ENCODE measurements around the gene ECHDC1.
A peak's percentile ranks its signal among the peaks of the same experiment; 100 is the strongest.

The ECHDC1 gene

GRCh38 chr6:127302728-127303660 lies 40.4 kb downstream of the ECHDC1 start:
- peaks cover 5% of the 10 kb centered on the region for H3K79me2 ChIP-seq (ENCODE audit: control insufficient read depth, insufficient read depth, low read length, unreplicated experiment)
- H3K27me3 ChIP-seq (ENCODE audit: insufficient read depth, low read length) = no peaks in the 10 kb centered on the region
- H3K27ac ChIP-seq (ENCODE audit: low read depth, low read length) = no peak overlapping the region
- no peak overlapping the region for H2AFZ ChIP-seq (ENCODE audit: low read length, unreplicated experiment)
- H3K36me3 ChIP-seq (ENCODE audit: insufficient read depth, low read length) = peaks cover 11% of the 10 kb centered on the region
- no peak overlapping the region for H3K4me3 ChIP-seq (ENCODE audit: low read depth, low read length)
- peaks cover 21% of the 10 kb centered on the region for H3K4me1 ChIP-seq (ENCODE audit: control insufficient read depth, insufficient read depth, low read length, unreplicated experiment)

- Histone ChIP-seq H2AFZ (ENCODE audit: low read length, unreplicated experiment) (no peak overlapping the region), H3K27me3 (ENCODE audit: insufficient read depth, low read length) (no peaks in the 10 kb centered on the region), H3K36me3 (ENCODE audit: insufficient read depth, low read length) (peaks cover 6% of the 10 kb centered on the region), H3K4me1 (ENCODE audit: control insufficient read depth, insufficient read depth, low read length, unreplicated experiment) (peaks cover 21% of the 10 kb centered on the region), H3K79me2 (ENCODE audit: control insufficient read depth, insufficient read depth, low read length, unreplicated experiment) (no peaks in the 10 kb centered on the region), H3K27ac (ENCODE audit: low read depth, low read length) (no peak overlapping the region), H3K4me3 (ENCODE audit: low read depth, low read length) (no peak overlapping the region)
Observed at GRCh38 chr6:127301199-127301700, 42.2 kb downstream of the ECHDC1 start.

DNA sequence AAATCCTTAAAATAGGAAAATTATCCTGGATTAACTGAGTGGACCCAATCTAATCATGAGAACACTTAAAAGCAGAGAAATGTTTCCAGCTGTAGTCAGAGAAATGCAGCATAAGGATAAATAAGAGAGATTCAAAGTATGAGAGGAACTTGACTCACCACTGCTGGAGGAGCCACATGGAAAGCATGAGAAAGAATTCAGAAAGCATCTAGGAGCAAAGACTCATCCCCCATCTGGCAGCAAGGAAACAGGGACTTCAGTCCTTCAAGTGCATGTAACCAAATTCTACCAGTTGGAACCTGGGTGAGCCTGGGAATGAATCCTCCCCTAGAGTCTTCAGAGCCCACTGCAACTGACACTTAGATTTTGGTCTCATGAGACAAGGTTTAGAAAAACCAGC lies 43.0 kb downstream of the ECHDC1 start:
- peak overlapping the region; percentile 51 for H3K27ac ChIP-seq (ENCODE audit: low read depth, low read length)
- no peak overlapping the region for H3K4me3 ChIP-seq (ENCODE audit: low read depth, low read length)
- peaks cover 4% of the 10 kb centered on the region for H3K36me3 ChIP-seq (ENCODE audit: insufficient read depth, low read length)
- no peaks in the 10 kb centered on the region for H3K27me3 ChIP-seq (ENCODE audit: insufficient read depth, low read length)
- H3K4me1 ChIP-seq (ENCODE audit: control insufficient read depth, insufficient read depth, low read length, unreplicated experiment) = peaks cover 21% of the 10 kb centered on the region
- no peaks in the 10 kb centered on the region for H3K79me2 ChIP-seq (ENCODE audit: control insufficient read depth, insufficient read depth, low read length, unreplicated experiment)
- no peak overlapping the region for H2AFZ ChIP-seq (ENCODE audit: low read length, unreplicated experiment)

DNA sequence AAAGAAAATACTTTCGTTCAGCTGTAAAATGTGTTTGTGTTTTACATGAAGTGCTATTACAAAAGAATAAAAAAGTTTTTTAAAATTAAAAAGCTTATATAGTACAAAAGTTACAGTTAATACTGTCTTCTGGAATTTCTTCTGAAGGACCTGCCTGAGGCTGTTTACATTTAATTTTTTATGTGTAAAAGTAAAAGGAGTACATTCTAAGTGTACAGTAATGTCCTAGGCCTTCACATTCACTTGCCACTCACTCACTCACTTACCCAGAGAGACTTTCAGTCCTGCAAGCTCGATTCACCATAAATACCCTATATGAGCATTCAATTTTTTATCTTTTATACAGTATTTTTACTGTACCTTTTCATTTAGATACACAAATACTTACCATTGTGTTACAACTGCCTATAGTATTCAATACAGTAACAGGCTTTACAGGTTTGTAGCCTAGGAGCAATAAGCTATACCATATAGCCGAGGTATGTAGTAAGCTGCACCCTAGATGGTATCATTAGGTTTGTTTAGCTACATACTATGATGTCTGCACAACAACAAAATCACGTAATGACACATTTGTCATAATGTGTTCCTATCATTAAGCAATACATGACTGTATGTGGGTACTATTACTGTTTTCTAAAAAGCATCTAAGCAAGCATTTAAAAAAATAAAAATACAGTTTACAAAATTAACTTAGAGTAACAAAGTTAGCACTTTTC lies 43.7 kb downstream of the ECHDC1 start:
- H2AFZ ChIP-seq (ENCODE audit: low read length, unreplicated experiment) = no peak overlapping the region
- peak overlapping the region; percentile 51 for H3K27ac ChIP-seq (ENCODE audit: low read depth, low read length)
- H3K4me3 ChIP-seq (ENCODE audit: low read depth, low read length) = no peak overlapping the region
- no peaks in the 10 kb centered on the region for H3K79me2 ChIP-seq (ENCODE audit: control insufficient read depth, insufficient read depth, low read length, unreplicated experiment)
- peaks cover 21% of the 10 kb centered on the region for H3K4me1 ChIP-seq (ENCODE audit: control insufficient read depth, insufficient read depth, low read length, unreplicated experiment)
- peaks cover 4% of the 10 kb centered on the region for H3K36me3 ChIP-seq (ENCODE audit: insufficient read depth, low read length)
- H3K27me3 ChIP-seq (ENCODE audit: insufficient read depth, low read length) = no peaks in the 10 kb centered on the region

GRCh38 chr6:127298475-127298874 lies 44.9 kb downstream of the ECHDC1 start:
- no peaks in the 10 kb centered on the region for H3K79me2 ChIP-seq (ENCODE audit: control insufficient read depth, insufficient read depth, low read length, unreplicated experiment)
- no peak overlapping the region for H3K4me3 ChIP-seq (ENCODE audit: low read depth, low read length)
- H2AFZ ChIP-seq (ENCODE audit: low read length, unreplicated experiment) = no peak overlapping the region
- H3K36me3 ChIP-seq (ENCODE audit: insufficient read depth, low read length) = peaks cover 11% of the 10 kb centered on the region
- H3K4me1 ChIP-seq (ENCODE audit: control insufficient read depth, insufficient read depth, low read length, unreplicated experiment) = peaks cover 21% of the 10 kb centered on the region
- no peaks in the 10 kb centered on the region for H3K27me3 ChIP-seq (ENCODE audit: insufficient read depth, low read length)
- no peak overlapping the region for H3K27ac ChIP-seq (ENCODE audit: low read depth, low read length)

DNA sequence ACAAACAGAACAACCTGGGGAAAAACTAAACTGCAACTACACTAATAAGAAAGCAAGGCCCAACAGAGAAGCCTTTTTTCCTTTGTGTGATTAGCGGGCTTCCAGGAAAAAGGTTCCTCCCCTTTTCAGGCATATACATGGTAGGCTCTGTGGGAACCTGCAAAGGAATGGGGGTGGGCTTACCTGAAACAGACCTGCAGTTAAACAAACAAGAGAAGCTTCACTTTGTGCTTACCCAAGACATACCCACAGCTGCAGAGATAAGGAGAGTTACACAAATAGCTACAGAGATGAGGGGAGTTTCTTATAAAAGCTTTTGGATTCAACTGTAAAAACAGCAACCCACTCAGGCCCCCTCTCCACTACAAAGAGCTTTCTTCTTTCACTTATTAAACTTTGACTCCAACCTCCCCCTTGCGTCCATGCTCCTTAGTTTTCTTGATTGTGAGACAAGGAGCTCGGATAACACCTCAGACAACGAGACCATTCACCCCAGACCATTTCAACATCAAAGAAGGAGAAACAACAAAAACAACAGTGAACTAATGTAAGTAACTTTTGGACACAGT lies 45.8 kb downstream of the ECHDC1 start:
- H3K27me3 ChIP-seq (ENCODE audit: insufficient read depth, low read length) = no peaks in the 10 kb centered on the region
- H3K36me3 ChIP-seq (ENCODE audit: insufficient read depth, low read length) = peaks cover 12% of the 10 kb centered on the region
- no peak overlapping the region for H2AFZ ChIP-seq (ENCODE audit: low read length, unreplicated experiment)
- H3K27ac ChIP-seq (ENCODE audit: low read depth, low read length) = no peak overlapping the region
- peaks cover 4% of the 10 kb centered on the region for H3K79me2 ChIP-seq (ENCODE audit: control insufficient read depth, insufficient read depth, low read length, unreplicated experiment)
- peaks cover 21% of the 10 kb centered on the region for H3K4me1 ChIP-seq (ENCODE audit: control insufficient read depth, insufficient read depth, low read length, unreplicated experiment)
- H3K4me3 ChIP-seq (ENCODE audit: low read depth, low read length) = no peak overlapping the region

DNA sequence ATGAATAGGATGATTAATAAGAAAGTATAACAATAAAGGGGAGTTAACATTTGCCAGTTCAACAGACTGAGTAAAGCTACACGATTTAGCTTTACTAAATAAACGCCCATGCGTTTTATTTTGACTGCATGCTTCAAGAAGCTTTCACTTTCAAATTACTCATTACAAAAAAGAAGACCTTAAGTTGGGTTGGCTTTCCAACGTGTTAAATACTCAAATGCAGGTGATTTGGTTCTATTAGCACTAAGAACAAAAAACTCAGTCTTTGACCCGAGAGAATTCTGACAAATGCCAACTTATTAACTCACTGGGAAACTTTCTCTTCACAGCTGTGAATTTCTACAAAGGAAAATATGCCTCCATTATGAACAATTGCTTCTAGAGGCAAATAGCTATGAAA lies 51.9 kb downstream of the ECHDC1 start:
- Histone ChIP-seq H3K4me1 (ENCODE audit: control insufficient read depth, insufficient read depth, low read length, unreplicated experiment) (peaks cover 16% of the 10 kb centered on the region), H3K79me2 (ENCODE audit: control insufficient read depth, insufficient read depth, low read length, unreplicated experiment) (peaks cover 4% of the 10 kb centered on the region), H3K4me3 (ENCODE audit: low read depth, low read length) (peak overlapping the region; percentile 57), H3K36me3 (ENCODE audit: insufficient read depth, low read length) (peaks cover 35% of the 10 kb centered on the region), H3K27me3 (ENCODE audit: insufficient read depth, low read length) (no peaks in the 10 kb centered on the region), H3K27ac (ENCODE audit: low read depth, low read length) (peak overlapping the region; percentile 10; the same call in 1 of the 2 replicates), H2AFZ (ENCODE audit: low read length, unreplicated experiment) (no peak overlapping the region)

DNA sequence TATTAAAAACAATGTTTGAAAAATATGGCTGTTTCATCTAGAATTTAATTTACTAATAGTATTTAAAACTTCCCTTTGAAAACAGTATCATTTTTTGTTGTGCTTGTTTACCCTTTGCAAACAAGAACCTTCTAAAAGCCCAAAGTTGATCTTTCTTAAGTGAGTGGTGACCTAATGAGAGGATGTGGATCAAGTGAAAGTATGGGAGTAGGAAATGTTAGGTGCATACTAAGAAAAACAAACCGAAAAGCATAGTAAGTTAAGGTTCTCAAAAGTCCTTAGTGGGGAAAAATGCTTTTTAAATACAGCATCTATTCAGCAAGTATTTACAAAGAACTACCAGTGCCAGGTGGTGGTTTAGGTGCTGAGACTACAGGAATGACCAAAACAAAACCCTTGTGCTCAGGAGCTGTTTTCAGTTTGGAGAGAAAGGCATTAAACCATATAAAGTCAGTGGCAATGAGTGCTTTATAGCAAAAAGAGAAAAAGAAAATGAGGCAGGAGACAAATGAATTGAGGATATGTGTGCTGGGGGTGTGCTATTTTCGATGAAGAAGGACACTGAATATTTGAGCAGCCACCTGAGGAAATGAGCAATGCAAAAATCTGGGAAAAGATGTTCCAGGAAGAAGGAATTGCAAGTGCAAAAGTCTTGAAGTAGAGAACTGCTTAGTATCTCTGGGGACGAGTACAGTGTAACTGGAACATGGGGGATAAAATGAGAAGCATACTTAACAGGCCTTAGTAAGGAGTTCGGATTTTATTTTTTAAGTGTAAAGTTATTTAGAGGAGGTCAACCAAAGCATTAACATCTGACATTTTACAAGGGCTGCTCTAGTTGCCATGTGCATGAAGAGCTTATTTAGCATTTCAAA lies 52.8 kb downstream of the ECHDC1 start:
- Histone ChIP-seq H3K79me2 (ENCODE audit: control insufficient read depth, insufficient read depth, low read length, unreplicated experiment) (peaks cover 4% of the 10 kb centered on the region), H3K4me3 (ENCODE audit: low read depth, low read length) (no peak overlapping the region), H3K4me1 (ENCODE audit: control insufficient read depth, insufficient read depth, low read length, unreplicated experiment) (peaks cover 16% of the 10 kb centered on the region), H3K27me3 (ENCODE audit: insufficient read depth, low read length) (no peaks in the 10 kb centered on the region), H2AFZ (ENCODE audit: low read length, unreplicated experiment) (no peak overlapping the region), H3K27ac (ENCODE audit: low read depth, low read length) (no peak overlapping the region), H3K36me3 (ENCODE audit: insufficient read depth, low read length) (peaks cover 40% of the 10 kb centered on the region)

GRCh38 chr6:127289934-127290333 lies 53.5 kb downstream of the ECHDC1 start:
- peaks cover 16% of the 10 kb centered on the region for H3K4me1 ChIP-seq (ENCODE audit: control insufficient read depth, insufficient read depth, low read length, unreplicated experiment)
- H2AFZ ChIP-seq (ENCODE audit: low read length, unreplicated experiment) = no peak overlapping the region
- no peak overlapping the region for H3K4me3 ChIP-seq (ENCODE audit: low read depth, low read length)
- H3K36me3 ChIP-seq (ENCODE audit: insufficient read depth, low read length) = peaks cover 40% of the 10 kb centered on the region
- H3K79me2 ChIP-seq (ENCODE audit: control insufficient read depth, insufficient read depth, low read length, unreplicated experiment) = peaks cover 4% of the 10 kb centered on the region
- H3K27ac ChIP-seq (ENCODE audit: low read depth, low read length) = no peak overlapping the region
- H3K27me3 ChIP-seq (ENCODE audit: insufficient read depth, low read length) = no peaks in the 10 kb centered on the region

- H3K79me2 ChIP-seq (ENCODE audit: control insufficient read depth, insufficient read depth, low read length, unreplicated experiment) = peaks cover 4% of the 10 kb centered on the region
- peaks cover 34% of the 10 kb centered on the region for H3K36me3 ChIP-seq (ENCODE audit: insufficient read depth, low read length)
- H3K4me3 ChIP-seq (ENCODE audit: low read depth, low read length) = no peak overlapping the region
- no peaks in the 10 kb centered on the region for H3K27me3 ChIP-seq (ENCODE audit: insufficient read depth, low read length)
- H2AFZ ChIP-seq (ENCODE audit: low read length, unreplicated experiment) = no peak overlapping the region
- peaks cover 16% of the 10 kb centered on the region for H3K4me1 ChIP-seq (ENCODE audit: control insufficient read depth, insufficient read depth, low read length, unreplicated experiment)
- no peak overlapping the region for H3K27ac ChIP-seq (ENCODE audit: low read depth, low read length)
Observed at GRCh38 chr6:127288705-127289104, 54.7 kb downstream of the ECHDC1 start.

All from ACC112 (cell line).